Measurements from ENCODE around the gene RPS8.

Gene RPS8

DNA sequence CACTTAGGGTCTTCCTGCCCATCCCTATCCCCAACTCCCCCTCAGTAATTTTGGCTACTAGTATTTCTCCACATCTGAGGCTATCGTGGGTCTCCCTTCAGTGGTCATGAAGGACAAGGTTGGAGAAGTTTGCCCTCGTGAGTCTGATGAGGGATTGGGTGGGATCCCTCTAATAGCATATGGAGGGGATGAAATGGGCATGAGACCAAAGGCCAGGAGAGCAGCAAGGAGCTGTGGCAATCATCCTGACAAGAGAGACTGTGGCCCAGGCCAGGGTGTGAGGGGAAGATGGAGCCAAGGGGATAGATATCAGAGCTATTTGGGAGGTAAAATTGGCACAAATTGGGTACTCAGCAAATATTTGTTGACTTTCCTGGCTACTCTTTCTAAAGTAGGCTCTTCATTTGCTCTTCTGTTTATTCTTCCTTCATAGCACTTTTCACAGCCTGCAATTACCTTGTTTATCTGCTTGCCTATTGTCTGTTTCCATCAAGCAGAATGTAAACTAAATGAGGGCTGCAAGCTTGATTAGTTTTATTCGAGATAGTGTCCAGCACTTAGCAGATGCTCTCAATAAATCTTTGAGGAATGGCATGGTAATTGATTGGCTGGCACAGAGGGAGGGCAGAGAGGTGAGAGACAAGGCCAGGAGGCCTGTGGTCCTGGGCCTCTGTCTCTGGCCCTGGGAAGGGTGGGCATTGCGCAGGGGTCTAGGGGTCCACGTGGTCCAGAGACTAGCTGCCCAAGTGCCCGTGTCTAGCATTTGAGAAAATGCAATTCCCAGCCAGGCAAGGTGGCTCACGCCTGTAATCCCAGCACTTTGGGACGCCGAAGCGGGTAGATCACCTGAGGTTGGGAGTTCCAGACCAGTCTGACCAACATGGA, 23.4 kb downstream of the RPS8 start:
- Histone ChIP-seq H3K9ac (ENCODE audit: low read length) (no peak overlapping the region), H3K27me3 (ENCODE audit: control insufficient read depth, insufficient read depth, low read length) (peaks cover 5% of the 10 kb centered on the region), H3K4me1 (ENCODE audit: control insufficient read depth, low read depth, low read length) (no peaks in the 10 kb centered on the region), H3K9me3 (ENCODE audit: control insufficient read depth, low read depth, low read length) (no peaks in the 10 kb centered on the region), H3K36me3 (ENCODE audit: control insufficient read depth, low read depth, low read length) (peaks cover 9% of the 10 kb centered on the region), H3K27ac (ENCODE audit: low read length) (no peak overlapping the region), H3K4me3 (ENCODE audit: low read length) (no peak overlapping the region)

DNA sequence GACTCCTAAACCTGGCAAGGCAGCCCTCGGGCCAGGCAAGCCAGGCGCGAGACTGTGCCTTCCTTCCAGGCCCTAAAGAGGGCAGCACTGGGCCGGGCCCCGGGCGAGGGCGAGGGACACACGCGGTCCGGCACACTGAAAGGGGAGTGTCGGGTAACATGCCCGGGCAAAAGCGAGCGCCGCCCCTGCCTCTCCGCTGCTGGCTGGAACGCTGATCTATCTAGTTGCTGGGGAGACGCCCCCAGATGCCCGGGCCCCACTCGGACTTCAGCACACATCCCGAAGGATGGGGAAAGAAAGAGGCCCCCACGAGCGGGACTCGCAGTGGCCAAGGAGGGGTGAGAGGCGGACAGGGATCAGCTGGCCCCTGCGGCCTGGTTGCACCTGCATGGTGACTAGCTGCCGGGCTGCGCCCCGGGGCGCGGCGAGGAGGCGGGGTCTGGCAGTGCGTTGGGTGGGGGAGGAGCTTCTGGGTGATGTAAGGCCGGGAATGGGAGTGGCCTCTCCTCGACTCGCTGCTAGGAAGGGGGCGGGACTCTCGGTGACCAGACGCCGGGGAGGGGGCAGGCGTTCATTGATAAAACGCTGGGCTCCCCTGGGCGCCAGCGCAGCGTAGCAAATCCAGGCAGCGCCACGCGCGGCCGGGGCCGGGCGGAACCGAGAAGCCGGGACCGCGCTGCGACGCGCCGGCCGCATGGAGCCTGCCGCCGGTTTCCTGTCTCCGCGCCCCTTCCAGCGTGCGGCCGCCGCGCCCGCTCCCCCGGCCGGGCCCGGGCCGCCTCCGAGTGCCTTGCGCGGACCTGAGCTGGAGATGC, 24.6 kb downstream of the RPS8 start, which contains the start of gene PLK3:
PLK3 (plus strand) TSS at position 608 of the 815 bp plus-strand sequence; CDS start at position 695, 87 bp downstream.
- Histone ChIP-seq H3K4me3 (ENCODE audit: low read length) (peak within 1 kb of the TSS; percentile 60), H3K27me3 (ENCODE audit: control insufficient read depth, insufficient read depth, low read length) (peaks cover 5% of the 10 kb centered on the region), H3K9me3 (ENCODE audit: control insufficient read depth, low read depth, low read length) (no peaks in the 10 kb centered on the region), H3K4me1 (ENCODE audit: control insufficient read depth, low read depth, low read length) (no peaks in the 10 kb centered on the region), H3K36me3 (ENCODE audit: control insufficient read depth, low read depth, low read length) (peaks cover 9% of the 10 kb centered on the region), H3K27ac (ENCODE audit: low read length) (peak within 1 kb of the TSS; percentile 69), H3K9ac (ENCODE audit: low read length) (peak within 1 kb of the TSS; percentile 82)

GRCh38 chr1:44801491-44802305, 26.4 kb downstream of the RPS8 start:
- H3K4me1 ChIP-seq (ENCODE audit: control insufficient read depth, low read depth, low read length) = no peaks in the 10 kb centered on the region
- no peak overlapping the region for H3K9ac ChIP-seq (ENCODE audit: low read length)
- H3K4me3 ChIP-seq (ENCODE audit: low read length) = no peak overlapping the region
- peaks cover 9% of the 10 kb centered on the region for H3K36me3 ChIP-seq (ENCODE audit: control insufficient read depth, low read depth, low read length)
- H3K27ac ChIP-seq (ENCODE audit: low read length) = no peak overlapping the region
- H3K27me3 ChIP-seq (ENCODE audit: control insufficient read depth, insufficient read depth, low read length) = peaks cover 5% of the 10 kb centered on the region
- no peaks in the 10 kb centered on the region for H3K9me3 ChIP-seq (ENCODE audit: control insufficient read depth, low read depth, low read length)

GRCh38 chr1:44802306-44803061, 27.1 kb downstream of the RPS8 start:
- no peak overlapping the region for H3K4me3 ChIP-seq (ENCODE audit: low read length)
- no peaks in the 10 kb centered on the region for H3K9me3 ChIP-seq (ENCODE audit: control insufficient read depth, low read depth, low read length)
- peaks cover 5% of the 10 kb centered on the region for H3K27me3 ChIP-seq (ENCODE audit: control insufficient read depth, insufficient read depth, low read length)
- no peak overlapping the region for H3K9ac ChIP-seq (ENCODE audit: low read length)
- peaks cover 7% of the 10 kb centered on the region for H3K4me1 ChIP-seq (ENCODE audit: control insufficient read depth, low read depth, low read length)
- no peak overlapping the region for H3K27ac ChIP-seq (ENCODE audit: low read length)
- H3K36me3 ChIP-seq (ENCODE audit: control insufficient read depth, low read depth, low read length) = peaks cover 9% of the 10 kb centered on the region

DNA sequence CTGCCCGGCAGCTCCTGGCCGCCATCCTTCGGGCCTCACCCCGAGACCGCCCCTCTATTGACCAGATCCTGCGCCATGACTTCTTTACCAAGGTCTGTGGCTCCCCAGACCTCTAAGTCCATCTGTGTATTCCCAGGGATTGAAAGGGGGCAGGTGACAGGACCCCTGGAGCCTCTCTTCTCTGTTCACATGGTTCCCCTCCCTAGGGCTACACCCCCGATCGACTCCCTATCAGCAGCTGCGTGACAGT, 27.6 kb downstream of the RPS8 start:
- no peaks in the 10 kb centered on the region for H3K9me3 ChIP-seq (ENCODE audit: control insufficient read depth, low read depth, low read length)
- peaks cover 9% of the 10 kb centered on the region for H3K36me3 ChIP-seq (ENCODE audit: control insufficient read depth, low read depth, low read length)
- H3K4me1 ChIP-seq (ENCODE audit: control insufficient read depth, low read depth, low read length) = peaks cover 12% of the 10 kb centered on the region
- H3K27me3 ChIP-seq (ENCODE audit: control insufficient read depth, insufficient read depth, low read length) = peaks cover 5% of the 10 kb centered on the region
- no peak overlapping the region for H3K27ac ChIP-seq (ENCODE audit: low read length)
- H3K4me3 ChIP-seq (ENCODE audit: low read length) = no peak overlapping the region
- no peak overlapping the region for H3K9ac ChIP-seq (ENCODE audit: low read length)

- Histone ChIP-seq H3K9ac (ENCODE audit: low read length) (no peak overlapping the region), H3K27me3 (ENCODE audit: control insufficient read depth, insufficient read depth, low read length) (peaks cover 5% of the 10 kb centered on the region), H3K9me3 (ENCODE audit: control insufficient read depth, low read depth, low read length) (no peaks in the 10 kb centered on the region), H3K4me3 (ENCODE audit: low read length) (no peak overlapping the region), H3K36me3 (ENCODE audit: control insufficient read depth, low read depth, low read length) (peaks cover 9% of the 10 kb centered on the region), H3K4me1 (ENCODE audit: control insufficient read depth, low read depth, low read length) (peaks cover 16% of the 10 kb centered on the region), H3K27ac (ENCODE audit: low read length) (no peak overlapping the region)
Observed at GRCh38 chr1:44803312-44804095, 28.2 kb downstream of the RPS8 start.

- H3K36me3 ChIP-seq (ENCODE audit: control insufficient read depth, low read depth, low read length) = peaks cover 9% of the 10 kb centered on the region
- H3K27me3 ChIP-seq (ENCODE audit: control insufficient read depth, insufficient read depth, low read length) = peaks cover 5% of the 10 kb centered on the region
- H3K4me3 ChIP-seq (ENCODE audit: low read length) = no peak overlapping the region
- H3K27ac ChIP-seq (ENCODE audit: low read length) = no peak overlapping the region
- no peaks in the 10 kb centered on the region for H3K9me3 ChIP-seq (ENCODE audit: control insufficient read depth, low read depth, low read length)
- no peak overlapping the region for H3K9ac ChIP-seq (ENCODE audit: low read length)
- H3K4me1 ChIP-seq (ENCODE audit: control insufficient read depth, low read depth, low read length) = peaks cover 28% of the 10 kb centered on the region
Observed at GRCh38 chr1:44805311-44806024, 30.1 kb downstream of the RPS8 start.

DNA sequence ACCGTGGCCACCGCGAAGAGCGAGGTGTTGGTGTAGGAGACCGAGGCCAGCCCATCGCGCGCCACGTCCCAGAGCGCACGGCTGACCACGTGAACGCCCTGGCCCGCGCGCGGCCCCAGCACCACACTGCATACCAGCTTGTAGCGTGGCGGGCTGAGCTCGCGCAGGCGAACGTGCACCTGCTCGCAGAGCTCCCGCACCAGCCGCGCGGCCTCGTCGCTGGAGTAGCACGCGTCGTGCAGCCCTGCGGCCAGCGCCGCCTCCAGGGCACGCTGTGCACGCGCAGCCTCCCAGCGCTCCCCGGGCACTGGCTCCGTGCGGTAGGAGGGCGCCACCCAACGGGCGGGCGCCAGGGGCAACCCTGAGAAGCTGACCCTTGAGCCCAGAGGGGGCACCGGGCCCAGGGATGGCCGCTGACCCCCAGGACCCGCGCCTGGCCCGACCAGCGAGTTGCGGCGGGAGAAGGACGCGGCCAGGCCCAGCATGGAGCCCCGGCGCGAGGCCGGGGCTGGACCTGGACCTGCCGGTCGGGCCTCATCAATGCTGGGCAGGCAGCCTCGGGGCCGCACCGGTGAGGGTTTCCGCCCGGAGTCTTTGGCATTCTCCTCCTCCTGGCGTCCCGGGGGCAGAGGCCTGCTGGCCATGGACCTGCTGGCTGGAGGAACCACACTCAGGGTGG, 30.8 kb downstream of the RPS8 start:
- Histone ChIP-seq H3K4me1 (ENCODE audit: control insufficient read depth, low read depth, low read length) (peaks cover 28% of the 10 kb centered on the region), H3K9me3 (ENCODE audit: control insufficient read depth, low read depth, low read length) (no peaks in the 10 kb centered on the region), H3K4me3 (ENCODE audit: low read length) (no peak overlapping the region), H3K27ac (ENCODE audit: low read length) (no peak overlapping the region), H3K36me3 (ENCODE audit: control insufficient read depth, low read depth, low read length) (peaks cover 9% of the 10 kb centered on the region), H3K27me3 (ENCODE audit: control insufficient read depth, insufficient read depth, low read length) (no peaks in the 10 kb centered on the region), H3K9ac (ENCODE audit: low read length) (peak overlapping the region; percentile 75)

GRCh38 chr1:44806704-44807363, 31.5 kb downstream of the RPS8 start, which contains the start of gene DYNLT4:
Gene DYNLT4 (minus strand): TSS chr1:44807351. CDS start chr1:44806668, 683 bp downstream.
- Histone ChIP-seq H3K4me1 (ENCODE audit: control insufficient read depth, low read depth, low read length) (peaks cover 28% of the 10 kb centered on the region), H3K27ac (ENCODE audit: low read length) (peak within 1 kb of the TSS; percentile 88), H3K4me3 (ENCODE audit: low read length) (peak within 1 kb of the TSS; percentile 37), H3K27me3 (ENCODE audit: control insufficient read depth, insufficient read depth, low read length) (no peaks in the 10 kb centered on the region), H3K9me3 (ENCODE audit: control insufficient read depth, low read depth, low read length) (no peaks in the 10 kb centered on the region), H3K9ac (ENCODE audit: low read length) (peak within 1 kb of the TSS; percentile 75), H3K36me3 (ENCODE audit: control insufficient read depth, low read depth, low read length) (peaks cover 9% of the 10 kb centered on the region)
